ENCODE data around the gene NPTXR.

The NPTXR gene

DNA sequence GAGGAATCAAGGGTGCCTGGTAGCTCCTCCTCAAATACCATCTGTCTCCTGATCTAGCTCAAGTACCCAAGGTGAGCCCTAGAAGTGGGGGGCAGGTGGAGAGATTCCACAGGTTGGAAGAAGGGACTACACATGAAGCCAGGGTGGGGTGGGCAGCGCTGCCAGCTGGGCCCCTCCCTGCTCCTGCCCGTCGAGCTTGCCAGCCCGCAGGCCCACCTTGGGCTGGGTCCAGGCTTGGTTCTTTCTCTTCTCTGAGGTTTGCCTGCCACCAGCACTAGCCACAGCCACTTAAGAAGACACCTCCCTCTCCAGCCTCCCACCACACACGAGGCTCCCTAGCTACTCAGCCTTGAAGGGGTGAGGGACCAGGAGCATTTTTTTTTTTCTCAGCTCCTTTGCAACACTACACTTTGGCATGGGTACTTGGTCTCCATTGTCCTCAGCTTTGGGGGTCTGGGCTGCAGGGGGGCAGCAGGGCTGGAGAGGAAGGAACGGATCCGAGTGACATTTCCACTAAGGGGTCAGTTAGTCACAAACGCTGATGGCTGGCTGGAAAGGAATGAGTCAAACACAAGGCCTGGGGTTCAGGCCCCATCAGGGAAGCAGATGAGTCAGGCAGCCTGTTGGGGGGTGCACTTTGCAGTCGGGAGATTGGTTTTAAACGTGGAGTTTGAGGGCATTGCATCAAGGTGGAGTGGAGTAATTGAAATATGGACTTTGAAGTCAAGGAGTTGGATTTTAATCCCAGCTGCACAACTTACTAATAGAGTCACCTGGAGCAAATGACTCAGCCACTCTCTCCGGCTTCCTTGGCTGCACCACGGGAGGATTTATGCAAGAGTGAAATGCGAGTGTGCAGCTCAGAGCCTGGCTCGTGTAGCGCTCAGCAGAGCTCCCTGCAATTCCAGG is 7.4 kb upstream of the NPTXR start:
- DNase-seq, result no peak

DNA sequence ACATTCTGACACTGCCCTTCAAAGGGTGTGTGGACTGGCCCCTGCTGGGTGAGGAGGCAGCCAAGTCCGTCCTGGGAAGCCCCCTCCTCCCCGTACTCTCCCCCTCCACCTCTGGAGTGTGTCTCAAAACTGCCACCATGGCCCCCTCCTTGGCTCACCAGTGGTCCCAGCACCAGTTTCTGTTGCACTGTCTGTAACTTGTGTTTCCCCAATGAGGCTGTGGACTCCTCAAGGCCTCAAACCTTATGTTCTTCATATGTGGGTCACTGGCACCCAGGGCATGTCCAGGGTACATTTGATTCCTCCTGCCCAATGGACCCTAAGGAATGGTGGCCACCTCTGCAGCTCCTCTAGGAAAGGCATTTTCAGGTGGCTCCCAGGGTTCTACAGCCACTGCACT is 6.6 kb upstream of the NPTXR start:
- no peak for DNase-seq

DNA sequence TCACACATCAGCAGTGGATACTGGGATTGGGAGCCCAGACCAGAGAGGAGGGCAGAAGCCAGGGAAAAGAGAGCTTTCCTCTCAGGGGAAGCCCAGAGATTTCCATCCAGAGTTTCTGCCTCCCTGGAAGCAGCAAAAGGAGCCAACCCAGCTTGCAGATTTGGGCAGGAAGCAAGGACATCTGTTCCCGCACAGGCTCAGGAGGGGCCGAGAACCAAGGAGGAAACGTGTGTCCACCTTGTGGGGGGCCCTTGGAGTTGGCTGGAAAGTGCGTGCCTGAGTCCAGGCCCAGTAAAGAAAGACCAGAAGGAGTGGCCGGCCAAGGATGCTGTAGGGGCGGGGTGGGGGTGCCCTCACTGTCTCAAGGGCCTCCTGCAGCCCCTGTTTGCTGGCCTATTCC is 6.0 kb upstream of the NPTXR start:
- DNase-seq, result no peak

DNA sequence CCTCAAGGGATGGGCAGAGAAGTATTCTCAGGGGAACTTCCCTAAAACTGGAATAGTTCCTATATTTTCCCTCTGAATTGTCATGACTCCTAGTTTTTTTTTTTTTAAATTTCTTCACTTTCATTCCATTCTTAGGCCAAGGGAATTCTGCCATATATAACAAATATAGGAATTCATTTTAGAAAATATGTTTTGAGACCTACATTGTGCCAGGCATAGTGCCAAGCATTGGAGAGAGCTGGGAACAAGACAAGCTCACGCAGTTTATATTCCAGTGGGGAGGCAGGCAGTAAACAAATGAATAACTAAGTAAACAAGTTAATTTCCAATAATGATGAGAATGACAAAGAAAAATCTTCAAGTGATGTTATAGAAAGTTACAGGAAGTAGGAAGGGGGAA is 2.6 kb upstream of the NPTXR start:
- no peak for DNase-seq

DNA sequence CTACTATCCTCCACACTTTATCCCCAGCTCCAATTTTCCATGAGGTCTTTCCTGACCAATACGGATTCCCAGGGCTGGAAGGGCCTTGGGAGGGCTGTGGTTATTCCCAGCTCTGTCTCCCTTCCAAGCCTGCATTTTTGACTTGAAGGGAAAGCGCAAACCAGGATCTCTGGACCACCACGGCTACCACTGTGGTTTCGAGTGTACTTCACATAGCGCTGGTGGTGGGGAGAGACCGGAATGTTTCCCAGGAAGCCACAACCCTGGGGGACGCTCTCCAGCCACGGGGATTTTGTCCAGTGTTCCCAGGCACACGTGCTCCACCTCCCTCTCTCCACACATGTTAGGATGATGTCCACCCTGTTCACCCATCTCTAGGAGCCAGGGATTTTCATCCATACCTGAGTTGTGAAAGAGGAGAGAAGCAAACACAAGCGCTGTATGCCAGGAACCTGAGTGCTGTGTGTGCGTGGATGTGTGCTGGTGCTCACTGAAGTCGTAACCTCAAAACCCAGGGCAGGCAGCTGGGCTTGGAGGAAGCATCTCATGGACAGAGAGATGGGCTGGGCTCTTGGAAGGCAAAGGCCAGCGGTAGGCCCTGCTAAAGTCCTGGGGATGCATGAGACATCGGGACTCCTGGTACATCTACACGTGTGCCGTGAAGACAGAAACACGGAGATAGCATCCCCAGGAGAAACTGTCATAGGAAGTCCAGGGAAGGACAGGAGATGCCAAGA is 1.3 kb upstream of the NPTXR start:
- DNase-seq, result no peak

DNA sequence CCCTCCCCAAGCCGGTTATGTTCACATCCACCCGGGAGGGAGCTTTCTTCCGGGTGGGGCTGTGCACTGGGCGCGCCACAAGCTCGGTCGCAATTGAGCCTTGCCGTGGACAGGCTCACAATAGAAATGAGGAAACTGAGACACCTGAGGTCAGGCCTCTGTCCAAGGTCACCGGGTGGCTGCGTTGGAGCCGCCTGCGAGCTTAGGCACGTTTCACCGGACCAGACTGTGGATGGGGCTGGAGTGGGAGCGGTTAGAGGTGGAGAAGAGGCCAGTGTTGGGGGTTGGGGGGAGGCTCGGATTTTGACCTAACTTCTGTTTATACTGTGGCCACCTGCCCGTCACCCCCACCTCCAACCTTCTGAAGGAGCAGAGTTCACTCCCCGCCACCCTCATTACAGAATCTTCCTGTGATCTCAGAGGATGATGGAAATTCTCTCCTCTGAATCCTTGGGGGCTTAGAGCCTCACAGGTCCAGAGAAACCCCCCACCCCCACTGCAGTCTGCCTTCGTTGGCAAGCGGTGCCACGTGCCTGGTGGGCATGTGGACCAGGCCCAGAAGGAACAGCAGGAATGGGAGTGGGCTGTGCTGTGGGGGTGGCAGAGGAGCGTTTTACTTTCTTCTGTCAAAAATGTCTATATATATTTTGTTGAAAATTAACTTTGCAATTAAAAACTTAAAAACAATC is 631 bp upstream of the NPTXR start:
- DNase-seq, result no peak

DNA sequence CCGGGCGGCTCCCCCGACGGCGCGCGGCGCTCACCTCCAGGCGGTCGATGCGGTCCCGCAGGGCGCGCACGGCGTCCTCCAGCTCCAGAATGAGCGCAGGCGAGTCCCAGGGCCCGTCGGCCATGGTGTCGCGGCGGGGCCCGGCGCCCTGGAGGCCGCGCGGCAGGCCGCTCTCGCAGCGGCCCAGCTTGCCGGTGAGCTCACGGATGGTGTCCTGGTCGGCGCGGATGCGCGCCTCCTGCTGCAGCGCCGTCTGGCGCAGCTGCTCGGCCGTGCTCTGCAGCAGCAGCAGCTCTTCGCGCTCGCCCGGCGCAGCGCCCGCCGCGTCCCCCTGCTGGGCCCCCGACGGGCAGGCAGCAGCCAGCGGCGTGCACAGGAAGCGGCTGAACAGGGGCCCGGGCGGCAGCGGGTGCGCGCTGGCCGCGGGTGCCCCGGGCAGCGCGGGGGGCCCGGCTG is 599 bp downstream of the NPTXR start:
- peak; percentile 13 for DNase-seq

DNA sequence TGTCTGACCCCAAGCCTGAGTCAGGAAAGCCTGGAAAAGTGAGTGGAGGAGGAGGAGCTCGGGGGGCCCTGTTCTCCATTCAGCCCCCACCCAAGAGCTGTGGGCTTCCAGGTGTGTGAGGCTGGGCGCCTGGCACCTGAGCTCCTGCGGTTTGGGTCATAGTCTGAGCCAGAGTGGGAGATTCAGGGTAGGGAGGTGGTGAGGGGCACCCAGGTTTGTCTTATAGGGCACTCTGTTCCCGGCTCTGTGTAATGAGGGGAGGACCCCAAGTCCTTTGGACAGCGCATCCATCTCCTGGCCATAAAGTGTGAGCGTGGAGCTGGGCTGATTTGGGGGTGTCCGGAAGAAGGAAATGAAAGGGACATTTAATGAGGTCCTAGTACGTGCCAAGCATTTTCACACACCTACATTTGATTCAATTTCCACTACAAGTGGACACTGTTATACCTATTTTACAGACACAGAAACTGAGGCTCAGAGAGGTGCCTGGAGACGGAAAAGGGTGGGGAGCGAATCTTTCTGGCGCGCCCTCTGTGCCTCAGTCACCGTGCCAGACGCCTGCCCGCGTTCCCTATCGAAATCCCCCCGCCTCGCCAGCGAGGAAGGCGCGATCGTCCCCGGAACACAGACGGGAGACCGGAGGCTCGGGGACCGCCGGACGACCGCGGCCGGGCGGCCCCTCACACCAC is 1.2 kb downstream of the NPTXR start:
- DNase-seq, result no peak

DNA sequence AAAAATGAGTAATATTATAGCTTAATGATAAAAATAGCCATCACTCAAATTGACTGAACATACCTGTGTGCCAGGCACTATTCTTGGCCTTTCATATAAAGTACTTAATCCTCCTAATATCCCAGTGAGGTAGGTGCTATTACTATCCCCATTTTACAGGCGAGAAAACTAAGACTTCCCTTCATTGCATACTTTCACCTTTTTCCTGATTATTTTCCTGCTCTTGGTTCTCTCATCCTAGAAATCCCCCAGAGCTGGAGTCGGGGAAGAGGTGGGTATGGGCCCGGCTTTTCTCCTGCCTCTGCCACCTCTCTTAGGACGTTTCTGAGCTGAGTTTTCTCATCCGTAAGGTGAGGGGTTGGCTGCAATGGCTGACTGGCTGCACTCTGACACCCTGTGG is 2.2 kb downstream of the NPTXR start:
- no peak for DNase-seq

DNA sequence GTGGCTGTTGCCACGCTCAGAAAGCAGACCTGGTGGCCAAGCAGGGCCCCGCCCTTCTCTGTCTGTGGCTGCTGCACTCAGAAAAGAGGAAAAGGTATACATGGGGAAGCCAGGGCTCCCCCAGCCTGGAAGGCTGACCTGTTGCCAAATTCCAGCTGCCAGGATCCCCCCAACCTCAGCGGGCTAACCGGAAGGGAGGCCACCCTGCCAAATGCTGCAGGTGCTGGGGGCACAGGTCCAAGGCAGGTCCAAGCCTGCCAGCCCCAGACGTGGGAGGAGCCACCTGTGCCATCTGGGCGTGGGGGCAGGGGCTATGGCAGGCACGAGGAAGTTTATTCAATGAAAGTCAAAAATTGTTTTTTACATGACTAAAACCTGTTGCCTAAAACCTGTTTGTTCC is 2.6 kb downstream of the NPTXR start:
- no peak for DNase-seq

DNA sequence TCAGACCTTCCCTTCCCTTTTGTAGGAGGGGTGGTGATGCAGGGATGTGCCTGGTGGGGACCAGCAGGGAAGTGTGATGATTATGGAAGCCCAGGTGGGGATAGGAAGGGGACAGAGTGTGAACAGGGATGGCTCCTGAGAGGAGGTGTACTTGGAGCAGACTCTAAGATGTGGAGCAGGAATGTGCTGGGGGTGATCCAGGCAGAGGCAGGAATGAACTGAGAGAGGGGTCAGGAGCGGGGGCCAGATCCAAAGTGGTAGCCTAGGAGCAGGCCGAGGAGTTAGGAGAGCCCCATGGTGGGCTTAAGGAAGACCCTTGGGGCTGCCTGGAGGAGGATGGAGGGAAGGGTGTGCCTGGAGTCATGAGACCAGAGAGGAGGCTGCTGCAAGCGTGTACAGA is 3.7 kb downstream of the NPTXR start:
- DNase-seq, result no peak

DNA sequence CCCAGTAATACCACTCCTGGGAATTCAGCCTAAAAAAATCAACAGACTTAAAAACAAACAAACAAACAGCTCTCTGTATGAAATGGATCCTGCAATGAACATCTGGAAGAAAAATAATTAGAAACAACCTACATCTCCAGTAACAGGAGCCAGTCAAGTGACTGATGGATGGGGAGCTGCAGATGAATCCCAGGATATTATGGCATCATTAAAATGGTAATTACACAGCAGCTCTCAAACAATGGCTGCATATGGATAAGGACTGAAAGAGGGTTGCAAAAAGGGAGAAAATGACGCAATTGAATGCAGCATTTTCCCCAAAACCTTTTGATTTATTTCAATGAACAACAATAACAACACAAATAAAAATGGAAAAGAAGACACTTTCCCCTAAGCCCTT is 4.1 kb downstream of the NPTXR start:
- DNase-seq, result no peak

DNA sequence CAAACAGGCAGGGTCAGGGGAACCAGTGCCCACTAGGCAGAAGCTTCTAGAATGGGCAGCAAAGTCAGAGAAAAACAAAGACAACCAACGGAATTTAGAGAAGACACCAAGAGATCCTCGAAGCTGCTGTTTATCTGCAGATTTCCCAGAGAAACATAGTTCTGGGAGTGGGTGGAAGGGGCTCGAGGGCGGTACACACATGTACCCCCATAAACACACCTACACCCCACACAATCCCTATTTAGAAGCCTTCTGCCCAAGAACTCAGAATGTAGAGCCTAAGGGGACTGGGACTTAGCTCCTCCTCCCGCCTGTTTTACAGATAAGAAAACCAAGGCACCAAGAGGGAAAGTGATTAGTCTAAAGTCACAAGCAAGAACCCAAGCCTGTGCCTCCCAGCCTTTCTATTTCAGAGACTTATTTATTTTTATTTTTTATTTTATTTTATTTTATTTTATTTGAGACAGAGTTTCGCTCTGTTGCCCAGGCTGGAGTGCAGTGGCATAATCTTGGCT is 6.4 kb downstream of the NPTXR start:
- DNase-seq, result peak; percentile 18

DNA sequence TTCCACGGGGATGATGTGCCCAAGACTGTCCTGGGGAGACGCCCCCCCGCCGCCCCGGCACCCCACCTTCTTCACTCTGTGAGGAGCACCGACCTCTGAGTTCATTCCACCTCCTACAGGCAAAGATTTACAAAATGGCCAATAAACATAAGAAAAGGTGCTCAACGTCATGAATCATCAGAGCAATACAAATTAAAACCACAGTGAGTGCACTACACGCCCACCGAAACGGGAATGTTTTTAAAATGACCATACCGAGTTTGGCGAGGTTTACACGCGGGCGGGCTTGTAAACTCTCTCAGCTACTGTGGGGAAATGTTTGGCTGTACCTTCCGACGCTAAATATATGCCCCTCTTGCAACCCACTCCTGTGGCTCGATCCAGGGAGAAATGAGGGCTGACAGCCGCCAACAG is 7.9 kb downstream of the NPTXR start:
- DNase-seq, result no peak

DNA sequence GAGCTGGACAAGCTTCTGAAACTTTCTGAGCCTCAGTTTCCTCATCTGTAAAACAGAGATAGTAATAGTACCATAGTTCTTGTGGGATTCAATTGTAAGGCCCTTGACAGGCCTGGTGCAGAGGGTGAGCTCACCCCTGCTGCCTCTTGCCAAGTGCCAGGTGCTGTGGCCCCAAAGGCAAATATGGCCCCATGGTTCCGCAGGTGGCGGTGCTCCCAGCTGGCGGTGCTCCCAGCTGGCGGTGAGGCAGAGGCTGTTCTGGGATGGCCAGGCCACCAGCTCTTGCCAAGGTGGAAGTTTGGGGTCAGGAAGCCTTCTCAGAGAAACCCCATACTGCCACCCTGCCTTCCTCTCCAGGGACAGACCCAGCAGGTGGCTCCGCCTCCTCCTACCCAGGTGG is 8.8 kb downstream of the NPTXR start:
- no peak for DNase-seq

DNA sequence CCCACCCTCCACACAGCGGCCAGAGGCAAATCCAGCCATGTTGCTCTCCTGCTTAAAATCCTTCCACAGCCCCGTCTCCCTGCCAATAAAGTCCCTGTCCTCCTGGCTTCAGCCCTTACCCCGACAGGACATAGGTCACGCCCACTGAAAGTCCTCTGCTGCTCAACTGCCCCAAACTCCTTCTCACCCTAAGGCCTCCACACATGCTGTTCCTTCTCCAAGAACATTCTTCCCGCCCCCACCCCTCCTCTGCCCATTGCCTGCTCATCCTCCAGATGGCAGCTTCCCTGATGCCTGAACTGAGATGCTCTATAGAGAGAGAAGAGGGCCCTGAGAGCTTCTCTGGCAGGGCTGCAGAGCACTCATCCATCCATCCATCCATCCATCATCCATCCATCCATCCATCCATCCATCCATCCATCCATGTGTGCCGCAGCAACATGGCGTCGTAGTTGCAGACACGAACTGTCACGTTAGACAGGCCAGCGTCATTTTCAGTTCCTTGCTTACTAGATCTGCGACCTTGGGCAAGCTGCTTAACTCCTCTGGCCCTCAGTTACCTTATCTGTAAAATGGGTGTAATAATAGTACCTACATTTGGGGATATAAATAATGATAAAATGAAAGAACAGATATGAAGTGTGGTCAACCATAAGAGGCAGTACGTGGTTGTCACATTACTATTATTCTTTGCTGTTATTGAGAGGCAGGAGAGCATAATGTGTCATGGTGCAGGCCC is 9.4 kb downstream of the NPTXR start:
- no peak for DNase-seq

DNA sequence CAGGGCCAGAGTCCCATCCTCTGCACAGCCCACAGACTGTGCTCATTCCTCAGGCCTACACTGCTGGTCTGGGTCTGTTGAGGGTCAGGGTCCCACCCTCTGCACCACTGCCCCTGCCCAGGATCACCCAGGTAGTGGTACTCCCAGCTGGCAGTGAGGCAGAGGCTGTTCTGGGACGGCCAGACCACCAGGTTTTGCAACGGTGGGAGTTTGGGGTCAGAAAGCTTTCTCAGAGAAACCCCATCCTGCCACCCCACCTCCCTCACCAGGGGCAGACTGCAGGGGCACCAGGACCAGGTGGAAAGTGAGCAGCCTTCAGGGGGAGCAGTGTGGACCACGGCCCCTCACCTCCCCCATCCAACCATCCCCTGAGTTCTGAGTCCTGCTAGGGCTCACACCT is 10.8 kb downstream of the NPTXR start:
- no peak for DNase-seq

DNA sequence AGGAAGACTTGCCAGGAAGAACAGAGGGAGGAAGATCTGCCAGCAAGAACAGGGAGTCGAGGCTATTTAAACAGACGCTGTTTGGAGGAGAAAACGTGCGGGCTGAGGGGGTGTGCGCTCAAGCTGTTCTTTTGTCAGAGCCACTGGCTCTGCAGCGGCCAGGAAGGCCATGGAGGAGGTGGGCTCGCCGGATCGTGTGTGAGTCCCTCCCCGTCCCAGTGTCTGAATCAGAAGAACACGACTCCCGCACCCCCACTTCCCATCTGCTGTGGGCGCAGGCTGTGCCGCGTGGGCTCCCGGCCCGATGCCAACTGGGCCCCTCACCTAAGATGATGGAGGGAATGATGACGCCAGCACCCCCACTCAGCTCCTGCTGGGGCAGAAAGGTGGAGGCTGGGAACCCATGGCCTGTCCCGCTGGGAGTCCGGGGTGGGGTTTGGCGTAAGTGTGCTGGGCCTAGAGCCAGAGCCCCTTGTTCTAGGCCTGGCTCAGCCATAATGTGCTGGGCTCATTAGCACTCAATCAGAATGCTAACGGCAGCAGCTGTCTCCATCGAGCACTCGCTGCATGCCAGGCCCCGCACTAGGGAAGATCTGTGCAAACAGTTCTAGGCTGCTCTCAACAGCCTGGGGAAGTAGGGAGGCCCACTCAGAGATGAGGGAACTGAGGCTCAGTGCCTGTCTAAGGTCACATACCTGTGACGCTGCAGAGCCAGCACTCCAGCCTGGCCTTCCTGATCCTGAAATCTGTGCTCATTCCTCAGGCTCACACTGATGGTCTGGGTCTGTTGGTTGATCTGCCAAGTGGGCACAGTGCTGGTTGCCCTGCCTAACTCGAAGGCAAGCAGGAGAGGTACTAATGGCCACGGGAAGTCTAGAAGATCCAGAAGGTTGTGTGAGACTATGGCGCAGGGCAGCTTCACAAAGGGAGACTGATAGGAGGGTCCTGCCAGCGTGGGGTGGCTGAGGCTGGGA is 11.5 kb downstream of the NPTXR start:
- no peak for DNase-seq

DNA sequence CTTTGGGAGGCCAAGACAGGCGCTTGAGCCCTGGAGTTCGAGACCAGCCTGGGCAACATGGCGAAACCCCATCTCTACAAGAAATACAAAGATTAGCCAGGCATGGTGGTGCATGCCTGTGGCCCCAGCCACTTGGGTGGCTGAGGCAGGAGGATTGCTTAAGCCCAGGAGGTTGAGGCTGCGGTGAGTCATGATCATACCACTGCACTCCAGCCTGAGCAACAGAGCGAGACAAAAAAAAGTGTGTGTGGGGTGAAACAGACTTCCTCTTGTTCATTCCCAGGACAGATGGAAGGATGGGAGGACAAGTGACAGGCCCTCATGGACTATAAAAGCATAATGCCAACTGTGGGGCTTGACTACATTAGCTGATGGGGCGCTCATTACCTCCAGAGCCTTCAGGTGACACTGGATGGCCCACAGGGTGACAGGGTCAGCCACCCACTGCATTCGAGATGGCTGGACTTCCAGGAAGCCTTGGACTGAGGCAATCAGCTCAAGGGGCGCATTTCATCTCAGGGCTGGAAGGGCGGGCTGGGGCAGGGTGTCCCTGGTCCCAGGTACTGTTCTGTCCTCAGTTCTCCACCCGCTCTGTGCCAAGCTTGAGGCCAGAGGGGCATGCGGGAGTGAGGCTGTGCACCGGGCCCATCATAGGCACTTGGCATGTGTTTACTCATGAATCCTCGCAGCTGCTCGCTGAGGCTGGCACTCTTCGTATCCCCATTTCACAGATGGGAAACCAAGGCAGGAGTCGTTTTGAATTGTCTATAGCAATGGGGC is 12.5 kb downstream of the NPTXR start:
- DNase-seq, result no peak

DNA sequence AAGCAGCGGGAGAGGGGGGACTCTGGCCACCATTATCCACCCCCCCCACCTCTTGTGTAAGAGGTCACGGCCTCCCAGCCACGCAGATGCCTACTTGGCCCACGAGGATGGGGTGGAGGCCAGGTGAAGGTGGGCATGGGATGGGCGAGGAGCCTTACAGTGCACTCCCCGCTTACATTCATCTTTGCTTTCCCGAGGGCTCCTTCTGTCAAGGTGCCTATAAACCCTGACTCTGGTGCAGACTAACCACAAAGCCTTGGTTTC is 13.1 kb downstream of the NPTXR start:
- DNase-seq, result no peak
